ENCODE data around the gene USF3.
"Not testable (repeated sequence)": the region's sequence is repeated elsewhere in the genome, so short reads cannot be mapped to it uniquely, and the experiment has no call there.

The USF3 gene

DNA sequence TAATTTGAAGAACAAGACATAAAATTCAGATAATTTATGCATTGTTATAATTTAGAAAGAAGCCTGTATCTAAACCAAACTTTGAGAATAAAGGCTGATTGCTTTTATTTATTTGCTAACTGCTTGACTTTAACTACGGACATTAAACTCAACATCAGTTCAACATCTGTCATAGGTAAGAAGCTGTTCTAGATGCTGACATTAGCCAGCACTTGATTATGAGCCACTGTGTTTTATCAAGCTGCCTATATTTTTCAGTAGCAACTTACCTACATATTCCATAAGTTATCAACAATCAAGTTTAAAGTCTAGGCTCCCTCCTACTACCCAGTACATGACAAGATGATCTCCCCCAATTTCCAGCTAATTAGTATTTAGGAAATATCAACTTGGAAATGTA, 42.1 kb downstream of the USF3 start:
- DNase-seq: no peak

DNA sequence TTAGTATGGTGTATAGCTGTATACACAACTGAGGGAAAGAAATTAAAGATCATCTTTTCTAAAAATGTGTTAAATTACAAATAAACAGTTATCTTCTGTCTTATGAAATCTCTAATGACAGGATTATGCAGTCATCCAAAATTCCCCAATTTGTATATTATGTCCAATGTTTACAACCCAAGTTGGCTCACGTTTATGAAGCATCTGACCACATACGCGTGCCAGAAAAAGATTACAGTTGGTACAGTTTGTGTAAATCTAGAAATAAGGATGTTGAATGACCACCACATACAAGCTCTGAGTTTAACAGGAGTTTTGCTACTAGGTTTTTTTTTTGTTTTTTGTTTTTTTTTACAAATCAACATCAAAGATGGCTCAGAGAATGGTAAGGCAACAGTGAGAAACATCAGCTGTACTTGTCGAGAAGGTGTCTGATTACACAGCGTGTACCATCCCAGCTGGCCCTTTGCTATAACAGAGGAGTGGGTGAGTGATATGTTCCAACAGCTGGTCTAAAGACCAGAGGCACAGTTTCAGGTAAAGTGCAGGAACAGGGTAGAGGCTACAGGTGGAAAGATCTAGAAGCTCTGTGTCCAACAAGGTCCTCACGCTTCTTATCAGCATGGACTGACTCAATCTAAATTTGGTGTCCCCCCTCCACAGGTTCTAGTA, 47.1 kb downstream of the USF3 start:
- DNase-seq: no peak

DNA sequence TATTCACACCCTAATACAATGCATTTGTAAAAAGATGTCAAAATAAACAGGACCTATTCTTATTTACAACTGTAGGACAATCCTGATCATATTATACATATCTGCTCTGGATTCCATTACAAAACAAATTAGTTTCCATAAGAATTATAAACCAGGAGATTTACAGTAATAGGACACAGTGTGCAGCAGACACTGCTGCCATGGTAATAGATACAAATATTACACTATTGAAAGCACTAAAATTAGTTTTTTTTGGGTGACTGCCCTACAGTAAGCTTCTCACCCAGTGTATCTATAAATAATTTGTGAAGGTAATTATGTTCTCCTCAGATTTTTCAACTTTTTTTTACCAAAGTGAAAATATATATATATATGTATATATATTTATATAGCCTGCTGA, 47.9 kb downstream of the USF3 start:
- DNase-seq: no peak

DNA sequence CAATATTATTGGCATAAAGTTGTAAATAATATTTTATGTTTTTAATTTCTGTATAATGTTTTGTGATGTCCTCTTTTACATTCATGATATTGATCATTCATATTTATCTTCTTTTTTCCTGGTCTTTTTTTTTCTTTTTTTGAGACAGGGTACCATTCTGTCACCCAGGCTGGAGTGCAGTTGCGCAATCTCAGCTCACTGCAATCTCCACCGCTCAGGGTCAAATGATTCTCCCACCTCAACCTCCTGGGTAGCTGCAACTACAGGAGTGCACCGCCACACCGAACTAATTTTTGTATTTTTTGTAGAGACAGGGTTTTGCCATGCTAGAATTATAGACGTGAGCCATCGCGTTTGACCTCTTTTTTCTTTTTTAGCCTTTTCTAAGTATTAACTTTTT, 52.9 kb downstream of the USF3 start:
- no peak for DNase-seq

DNA sequence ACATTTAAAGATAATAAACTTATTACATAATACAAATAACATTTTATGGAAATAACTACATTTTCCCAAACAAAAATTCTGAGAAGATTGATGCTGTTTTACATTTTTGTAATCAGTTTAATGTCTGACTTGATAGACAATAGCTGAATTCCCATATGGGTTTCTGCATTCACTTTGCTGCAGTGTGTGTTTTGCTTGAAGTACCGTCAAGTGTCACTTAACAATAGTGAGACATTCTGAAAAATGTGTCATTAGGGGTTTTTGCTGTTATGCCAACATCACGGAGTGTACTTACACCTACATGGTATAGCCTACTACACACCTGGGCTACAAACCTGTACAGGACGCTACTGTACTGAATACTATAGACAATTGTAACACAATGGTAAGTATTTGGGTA, 57.5 kb downstream of the USF3 start:
- no peak for DNase-seq

DNA sequence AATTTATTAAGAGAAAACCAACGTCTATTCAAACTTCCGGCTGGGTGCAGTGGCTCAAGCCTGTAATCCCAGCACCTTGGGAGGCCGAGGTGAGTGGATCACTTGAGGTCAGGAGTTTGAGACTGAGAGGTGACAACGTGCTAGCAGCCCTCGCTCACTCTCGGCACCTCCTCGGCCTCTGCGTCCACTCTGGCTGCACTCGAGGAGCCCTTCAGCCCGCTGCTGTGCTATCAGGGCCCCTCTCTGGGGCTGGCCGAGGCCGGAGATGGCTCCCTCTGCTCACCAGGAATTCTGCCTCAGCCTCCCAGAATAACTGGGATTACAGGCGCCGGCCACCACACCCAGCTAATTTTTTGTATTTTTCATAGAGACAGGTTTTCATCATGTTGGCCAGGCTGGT, 58.7 kb downstream of the USF3 start:
- DNase-seq: no peak

DNA sequence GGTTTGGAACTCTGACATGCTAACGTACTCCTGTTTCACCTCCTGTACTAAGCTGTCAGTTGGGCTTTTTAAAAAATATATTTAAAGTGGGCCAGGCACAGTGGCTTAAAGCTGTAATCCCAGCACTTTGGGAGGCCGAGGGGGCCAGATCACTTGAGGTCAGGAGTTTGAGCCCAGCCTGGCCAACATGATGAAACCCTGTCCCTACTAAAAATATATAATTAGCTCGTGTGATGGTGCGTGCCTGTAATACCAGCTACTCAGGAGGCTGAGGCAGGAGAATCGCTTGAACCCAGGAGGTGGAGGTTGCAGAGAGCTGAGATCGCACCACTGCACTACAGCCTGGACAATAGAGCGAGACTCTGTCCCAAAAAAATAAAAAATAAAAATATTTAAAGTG, 60.4 kb downstream of the USF3 start:
- DNase-seq: not testable (repeated sequence)

DNA sequence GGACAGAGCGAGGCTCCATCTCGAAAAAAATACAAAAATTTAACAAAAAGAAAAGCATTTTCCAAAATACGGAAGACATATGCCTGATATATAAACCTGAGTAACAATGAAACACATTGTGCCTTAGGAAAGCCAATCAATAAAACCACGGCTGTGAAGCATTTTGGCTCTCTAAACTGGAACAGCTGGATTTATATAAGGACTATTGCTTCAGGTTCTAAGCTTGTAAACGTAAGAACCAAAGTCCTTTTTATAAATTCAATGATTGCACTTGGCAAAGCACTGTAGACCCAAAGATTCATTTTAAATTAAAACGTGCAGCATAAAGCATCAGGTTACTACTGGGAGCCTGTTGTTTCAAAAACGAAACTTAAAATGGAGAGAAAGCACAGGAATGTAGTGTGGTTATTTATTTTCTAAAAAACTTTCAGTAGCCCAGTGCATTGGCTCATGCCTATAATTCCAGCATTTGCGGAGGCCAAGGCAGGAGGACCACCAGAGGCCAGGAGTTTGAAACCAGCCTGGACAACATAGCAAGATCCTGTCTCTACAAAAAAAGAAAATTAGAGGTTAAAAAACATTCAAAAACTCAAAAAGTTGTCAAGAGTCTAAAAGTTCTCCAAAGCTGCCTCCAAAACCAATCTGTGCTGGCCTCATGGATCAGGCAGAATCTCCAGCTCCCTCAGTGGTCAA, 61.5 kb downstream of the USF3 start:
- no peak for DNase-seq

DNA sequence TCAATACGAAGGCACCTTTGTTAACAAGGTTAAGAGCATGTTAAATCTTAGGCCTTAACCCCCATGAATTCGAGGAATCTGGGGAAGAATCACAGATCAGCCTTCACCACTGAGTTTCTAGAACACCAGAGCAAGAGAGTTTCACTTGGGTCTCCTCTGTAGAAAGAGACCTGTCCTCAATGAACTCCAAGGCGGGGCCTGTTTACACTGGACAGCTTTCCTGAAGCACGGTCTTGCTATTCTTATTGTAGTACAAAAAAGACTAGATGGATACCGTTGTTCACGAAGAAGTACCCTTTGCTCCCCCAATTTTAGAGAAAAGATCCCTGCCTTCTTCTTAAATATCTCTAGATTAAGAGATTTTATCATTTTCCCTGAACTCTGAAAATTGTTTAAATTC, 64.9 kb downstream of the USF3 start:
- no peak for DNase-seq

DNA sequence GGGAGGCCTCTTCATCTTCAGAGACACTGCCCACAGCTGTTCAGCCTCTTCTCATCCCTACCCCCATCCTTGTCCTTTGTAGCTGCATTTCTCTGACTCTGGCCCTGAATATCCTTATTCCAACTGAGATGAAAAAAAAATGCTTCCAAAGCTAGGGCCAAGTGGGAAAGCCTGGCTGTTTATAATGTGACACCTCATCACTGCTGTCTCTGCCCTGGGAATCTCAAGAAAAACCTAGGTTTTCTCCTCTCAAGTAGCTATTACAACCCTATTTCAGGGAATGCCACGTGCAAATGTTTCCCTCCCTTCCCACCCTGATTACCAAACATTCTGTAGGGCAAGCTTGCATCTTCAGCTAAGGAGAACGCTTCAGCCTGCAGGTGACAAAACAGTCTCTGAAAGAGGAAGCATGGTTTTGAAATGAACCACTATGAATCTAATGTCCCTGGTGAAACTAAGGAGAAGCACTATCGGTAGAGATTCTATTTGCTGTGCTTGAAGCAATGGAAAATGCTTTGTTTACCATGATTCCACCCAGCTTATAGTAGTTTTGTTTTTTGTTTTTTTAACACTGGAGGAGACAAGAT, 65.4 kb downstream of the USF3 start:
- DNase-seq: no peak

DNA sequence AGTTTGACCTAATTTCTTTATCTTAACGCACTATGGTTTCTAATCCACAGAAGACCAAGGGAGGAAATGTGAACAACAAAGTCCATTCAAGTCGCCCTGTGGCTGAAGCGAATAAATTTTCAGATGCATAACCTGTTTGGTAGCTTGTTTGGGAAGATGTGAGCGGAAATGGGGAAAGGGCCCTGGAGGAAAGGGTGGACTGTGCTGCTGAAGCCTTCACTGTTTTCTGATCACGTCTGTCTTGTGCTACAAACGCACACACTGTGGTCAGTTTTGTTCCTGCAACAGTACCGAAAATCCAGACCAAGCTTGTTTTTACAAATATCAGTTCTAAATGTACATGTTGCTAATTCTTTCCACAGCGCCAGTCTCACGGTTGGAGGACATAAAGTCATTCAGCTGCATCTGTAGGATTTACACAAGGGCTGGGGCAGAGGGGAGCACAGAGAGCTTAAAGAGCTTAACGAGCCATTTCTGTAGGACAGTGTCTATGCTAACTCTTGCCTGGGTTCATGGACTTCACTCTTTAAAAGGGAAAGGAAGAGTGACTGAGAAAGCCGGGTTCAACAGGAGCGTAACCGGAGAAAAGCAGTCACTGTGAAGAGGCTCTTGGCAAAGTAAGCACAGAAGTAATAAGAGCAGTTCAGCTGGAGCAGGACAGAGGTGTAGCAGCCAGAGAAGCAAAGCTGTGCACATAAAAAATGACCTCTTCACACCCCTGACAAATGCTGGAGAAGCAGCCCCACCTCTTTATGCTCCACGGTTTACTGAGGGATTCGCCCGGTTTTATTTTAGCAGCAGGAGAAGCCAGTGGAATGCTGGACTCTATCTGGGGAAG, 66.6 kb downstream of the USF3 start:
- DNase-seq: no peak

DNA sequence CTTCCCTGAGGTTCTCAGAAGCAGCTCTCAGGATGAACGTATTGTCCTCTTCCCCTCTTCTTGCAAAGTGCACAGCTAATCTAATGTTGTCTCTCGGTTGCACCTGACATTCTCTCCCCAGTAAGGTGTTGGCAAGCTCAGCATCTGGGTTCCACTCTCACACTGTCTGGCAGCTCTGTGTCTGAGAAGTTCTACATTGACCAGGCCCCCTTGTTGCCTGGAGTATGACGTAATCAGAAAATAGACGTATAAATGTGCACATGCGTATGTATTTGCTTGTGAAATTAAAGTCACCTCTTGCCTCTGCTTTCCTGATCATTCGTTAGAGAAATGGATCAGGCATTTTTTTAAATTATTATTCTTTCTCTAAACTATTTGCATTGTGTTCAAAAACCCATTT, 67.7 kb downstream of the USF3 start:
- no peak for DNase-seq

DNA sequence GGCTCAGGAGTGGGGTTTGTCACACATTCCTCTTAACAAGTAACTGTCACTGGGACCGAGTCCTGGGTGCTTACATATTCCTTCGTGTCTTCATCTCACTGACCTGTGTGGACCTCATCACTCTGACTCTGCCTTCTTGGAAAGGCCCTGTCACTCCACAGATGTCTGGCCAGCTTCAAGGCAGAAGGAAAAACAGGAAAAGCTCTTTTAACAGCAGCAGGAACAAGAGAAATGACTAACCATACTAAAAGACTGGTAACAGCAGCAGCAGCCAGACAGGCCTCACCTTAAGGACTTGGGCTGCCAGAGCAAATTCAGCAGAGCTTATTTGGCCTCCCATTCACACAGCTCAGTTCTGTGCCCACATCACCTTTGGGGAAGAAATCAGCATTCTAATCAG, 68.1 kb downstream of the USF3 start:
- DNase-seq: no peak

DNA sequence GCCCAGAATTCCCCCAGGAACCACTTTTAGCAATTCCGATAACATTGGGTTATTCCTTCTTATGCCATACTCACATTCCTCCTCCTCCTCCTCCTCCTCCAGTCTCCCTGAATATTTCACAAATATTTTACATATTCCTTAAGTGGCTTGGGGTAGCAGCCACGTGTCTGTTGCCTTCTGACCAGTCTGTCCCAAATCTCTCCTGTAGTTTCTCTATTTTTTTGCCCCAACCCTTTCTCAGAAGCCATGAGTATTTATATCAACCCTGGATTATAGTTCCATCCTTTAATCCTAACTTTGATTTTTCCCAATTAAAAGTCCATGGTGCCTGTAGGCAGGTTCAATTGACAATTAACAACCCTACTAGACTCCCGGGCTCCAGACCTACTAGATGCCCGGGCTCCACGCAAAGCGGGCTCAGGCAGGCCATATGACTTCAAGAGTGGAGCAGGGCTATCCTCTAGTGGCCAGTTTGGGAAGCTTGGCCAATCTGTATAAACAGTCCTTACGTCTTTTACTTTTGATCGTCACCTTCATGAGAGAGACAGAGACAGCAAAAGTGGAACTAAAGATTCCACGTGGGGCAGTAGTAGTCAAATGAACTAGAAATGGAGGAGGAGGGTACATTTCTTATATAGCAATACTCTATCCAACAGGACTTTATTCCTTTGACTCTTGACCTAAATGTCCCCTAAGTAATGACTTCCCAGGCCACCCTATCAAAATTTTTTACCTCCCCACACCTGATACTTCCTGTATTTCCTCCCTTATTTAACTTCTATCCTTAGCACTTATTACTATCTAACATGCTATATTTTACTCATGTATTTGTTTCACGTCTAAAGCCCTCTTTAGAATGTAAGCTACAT, 69.7 kb downstream of the USF3 start:
- DNase-seq: peak; percentile 53

DNA sequence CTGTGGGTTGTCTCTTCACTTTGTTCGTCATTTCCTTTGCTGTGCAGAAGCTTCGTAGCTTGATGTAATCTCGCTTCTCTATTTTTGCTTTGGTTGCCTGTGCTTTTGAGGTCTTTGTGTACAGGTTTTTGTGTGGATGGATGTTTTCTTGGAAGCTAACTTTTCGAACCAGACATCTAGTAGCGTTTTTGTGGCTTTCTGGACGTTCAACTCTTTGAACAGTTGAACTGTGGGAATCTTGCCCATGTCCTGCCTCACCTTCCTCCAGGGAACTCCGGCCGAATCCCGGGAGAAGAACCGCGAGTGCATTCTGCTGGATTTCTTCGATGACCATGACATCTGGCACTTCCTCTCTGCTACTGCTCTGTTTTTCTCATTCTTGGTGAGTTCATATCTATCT, 70.6 kb downstream of the USF3 start:
- no peak for DNase-seq

DNA sequence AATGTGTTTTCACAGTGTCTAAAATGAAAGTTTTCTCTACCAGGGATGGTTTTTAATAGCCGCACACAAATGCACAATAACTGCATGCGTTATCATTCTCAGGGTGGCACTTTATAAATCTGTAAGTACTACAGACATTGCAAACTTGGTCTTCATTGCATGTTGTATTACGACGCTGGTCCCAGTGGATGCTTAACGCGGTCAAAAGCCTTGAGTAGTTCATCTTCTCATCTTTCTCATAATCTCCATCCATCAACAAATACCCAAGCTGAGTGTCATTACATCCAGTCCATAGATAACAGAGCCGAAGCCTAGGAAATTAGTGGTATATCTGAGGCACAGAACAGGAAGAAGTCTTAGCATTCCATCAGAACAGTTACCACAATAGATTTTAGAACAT, 72.6 kb downstream of the USF3 start:
- no peak for DNase-seq

DNA sequence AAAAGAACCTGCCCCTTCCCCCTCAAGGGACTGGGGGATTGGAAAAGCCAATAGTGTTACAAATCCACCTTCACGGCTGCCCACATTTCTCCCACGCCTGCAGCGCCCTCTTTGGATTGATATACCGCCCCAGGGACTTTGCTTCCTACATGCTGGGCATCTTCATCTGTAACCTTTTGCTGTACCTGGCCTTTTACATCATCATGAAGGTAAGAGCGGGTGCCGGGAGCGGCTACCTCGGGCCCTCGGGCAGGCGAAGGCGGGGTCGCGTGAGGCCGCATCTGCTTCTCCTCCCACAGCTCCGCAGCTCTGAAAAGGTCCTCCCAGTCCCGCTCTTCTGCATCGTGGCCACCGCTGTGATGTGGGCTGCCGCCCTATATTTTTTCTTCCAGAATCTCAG, 73.1 kb downstream of the USF3 start:
- DNase-seq: no peak

DNA sequence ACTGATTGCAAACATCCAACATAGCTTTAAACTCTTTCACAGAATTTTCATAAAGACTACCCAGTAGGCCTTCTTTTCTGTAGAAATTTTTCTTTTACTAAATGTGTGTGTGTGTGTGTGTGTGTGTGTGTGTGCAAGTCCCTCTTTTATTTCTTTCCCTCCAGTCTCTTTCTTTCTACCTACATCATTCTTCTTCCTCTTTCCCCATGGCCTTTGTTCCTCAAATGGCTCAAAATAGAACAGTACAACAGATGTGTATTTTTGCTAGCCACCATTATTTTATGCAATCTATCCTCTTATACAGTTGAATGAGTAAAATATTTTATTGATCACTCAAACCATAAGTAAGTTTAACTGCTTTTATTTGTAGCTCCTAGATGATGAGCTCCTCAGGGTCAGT, 76.4 kb downstream of the USF3 start:
- DNase-seq: no peak

DNA sequence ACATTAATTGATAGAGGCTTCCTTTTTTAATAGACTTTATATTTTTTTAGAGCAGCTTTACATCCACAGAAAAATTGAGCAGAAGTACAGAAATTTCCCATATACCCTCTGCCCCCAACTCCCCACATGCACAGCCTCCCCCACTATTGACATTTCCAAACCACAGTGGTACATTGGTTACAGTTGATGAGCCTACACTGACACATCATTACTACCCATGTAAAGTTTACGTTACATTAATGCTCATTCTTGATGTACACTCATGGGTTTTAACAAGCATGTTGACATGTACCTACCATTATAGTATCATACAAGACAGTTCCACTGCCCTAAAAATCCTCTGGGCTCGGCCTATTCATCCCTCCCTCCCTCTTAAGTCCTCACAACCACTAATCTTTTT, 78.7 kb downstream of the USF3 start:
- no peak for DNase-seq

DNA sequence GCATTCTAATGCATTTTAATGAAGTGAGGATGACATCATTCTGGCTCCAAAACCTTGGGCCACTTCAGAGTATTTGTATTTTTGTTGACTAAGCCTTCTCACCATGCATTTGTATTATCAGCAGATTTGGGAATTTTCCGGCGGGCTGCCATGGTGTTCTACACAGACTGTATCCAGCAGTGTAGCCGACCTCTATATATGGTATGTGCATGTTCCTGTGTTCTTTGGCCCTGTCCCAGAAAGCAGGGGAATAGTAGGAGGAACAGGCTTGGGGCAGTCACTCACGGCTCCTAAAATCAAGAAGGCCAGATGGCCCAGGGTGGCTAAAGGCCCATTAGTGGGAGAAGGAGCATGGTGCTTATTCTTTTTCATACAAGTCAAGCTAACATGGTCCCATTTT, 80.5 kb downstream of the USF3 start:
- no peak for DNase-seq

DNA sequence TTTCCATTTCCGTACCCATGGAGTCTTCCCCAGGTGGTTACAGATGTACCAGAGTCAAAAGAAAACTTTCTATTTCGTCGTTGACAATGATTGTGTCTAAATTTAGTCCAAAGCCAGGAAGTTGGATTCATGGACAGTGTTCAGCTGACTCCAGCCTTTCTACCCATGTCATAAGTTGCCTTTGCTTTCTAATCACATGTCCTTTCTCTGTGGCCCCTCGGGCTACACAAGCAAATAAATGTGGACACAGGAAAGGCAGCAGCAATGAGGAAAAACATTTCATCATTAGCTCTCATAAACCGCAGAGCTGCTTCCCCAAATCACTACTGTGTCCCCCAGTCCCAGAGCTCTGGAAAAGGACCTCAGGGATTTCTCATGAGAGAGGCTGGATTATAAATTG, 82.0 kb downstream of the USF3 start:
- no peak for DNase-seq

DNA sequence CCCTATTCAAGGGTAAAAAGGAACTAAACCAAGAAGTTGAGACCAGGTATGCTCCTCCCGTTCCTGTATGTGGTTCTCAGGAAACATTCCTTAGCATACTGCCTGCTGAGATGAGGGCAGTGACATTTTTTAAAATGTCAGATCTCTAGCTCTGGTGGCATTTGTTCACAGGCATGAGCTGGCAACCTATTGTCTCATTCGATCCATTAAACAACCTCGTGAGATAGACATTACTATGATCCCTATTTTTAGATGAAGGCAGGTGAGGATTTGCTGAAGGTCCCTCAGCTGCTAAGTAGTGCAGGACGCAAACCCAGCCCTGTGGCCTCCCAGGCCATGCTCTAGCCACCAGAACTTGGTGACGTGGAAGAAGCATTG, 89.2 kb downstream of the USF3 start:
- no peak for DNase-seq
